ENCODE measurements around the gene COL21A1. TPM values are rescaled to one million over a fixed set of nuclear protein-coding genes. Genes with fewer than 3 reads are reported as not detected.

COL21A1 gene
- total RNA-seq, 2 experiments from 2014 or later = not detected

- DNase-seq (no peak), ATAC-seq (ENCODE audit: poor library complexity) (no peak)
- no peak overlapping the region for H3K4me3 ChIP-seq (ENCODE audit: low read length)
- H3K4me1 Mint-ChIP-seq (ENCODE audit: low read depth) = no peaks in the 10 kb centered on the region
- no peaks in the 10 kb centered on the region for H3K27me3 Mint-ChIP-seq
- peaks cover 4% of the 10 kb centered on the region for H3K9me3 Mint-ChIP-seq
- peaks cover 3 to 4% of the 10 kb centered on the region in 2 experiments for H3K9me3 ChIP-seq (ENCODE audit: control insufficient read depth in 1 of 2, insufficient read depth in 1 of 2, low read length in 2 of 2)
- no peak for TF ChIP-seq CTCF (IDR thresholded peaks at IDR 0.05)
- no peak overlapping the region for H3K4me3 Mint-ChIP-seq
- no peak overlapping the region for H3K27ac Mint-ChIP-seq
- H3K27ac ChIP-seq (ENCODE audit: low read depth in 1 of 2, low read length in 2 of 2) = no peak overlapping the region
- ChIA-PET POLR2A (no interaction called here), CTCF (no interaction called here)
- intact Hi-C loops (cut with DNase I, micrococcal nuclease) = no loop called here
- no peaks in the 10 kb centered on the region for H3K27me3 ChIP-seq (ENCODE audit: control insufficient read depth in 1 of 2, insufficient read depth in 2 of 2, low read length in 2 of 2)
- no peaks in the 10 kb centered on the region for H3K4me1 ChIP-seq (ENCODE audit: insufficient read depth, low read length)
- no peaks in the 10 kb centered on the region for H3K36me3 ChIP-seq (ENCODE audit: insufficient read depth, low read length)
- H3K36me3 Mint-ChIP-seq (ENCODE audit: low read depth) = no peaks in the 10 kb centered on the region
These were observed 237.7 kb downstream of the COL21A1 start for GRCh38 chr6:56009636-56010035.
